Sigmoid colon (tissue), 7 donors: ENCODE data around the gene CAMK4. TPM values are rescaled to one million over a fixed set of nuclear protein-coding genes. Genes with fewer than 3 reads are reported as not detected.
"Not testable (repeated sequence)": the region's sequence is repeated elsewhere in the genome, so short reads cannot be mapped to it uniquely, and the experiment has no call there.

ENCODE experiments used
- DNase-seq: peaks from one replicate; pipeline ENCODE4 v3.0.0-alpha.2; 2019
- H3K27ac ChIP-seq, 4 donors: fragments of 200-600 bp; sonication (generic); one replicate each; pipeline ENCODE4 v1.5.1; 2016 to 2019; ENCODE audit warnings: mild to moderate bottlenecking in 1 of 4
- H3K27me3 ChIP-seq, 3 donors: fragments of 200-600 bp; sonication (generic); one replicate each; pipeline ENCODE4 v1.5.1; 2019; ENCODE audit warnings: mild to moderate bottlenecking in 1 of 3
- H3K36me3 ChIP-seq, 4 donors: fragments of 200-600 bp; sonication (generic); one replicate each; pipeline ENCODE4 v1.5.1; 2016 to 2019
- H3K4me1 ChIP-seq, 4 donors: fragments of 200-600 bp; sonication (generic); one replicate each; pipeline ENCODE4 v1.5.1; 2017 to 2019
- H3K4me3 ChIP-seq, 4 donors: fragments of 200-600 bp; sonication (generic); one replicate each; pipeline ENCODE4 v1.5.1; 2017 to 2019; ENCODE audit warnings: mild to moderate bottlenecking in 2 of 4, moderate library complexity in 1 of 4
- H3K9me3 ChIP-seq, 4 donors: fragments of 200-600 bp in 3 of 4; sonication (generic) in 3 of 4; one replicate each; pipeline versions ENCODE4 v1.5.1 to v1.6.1; 2013 to 2019
- EP300 ChIP-seq, 4 donors: sonication (generic); formaldehyde crosslinking; IDR thresholded peaks; one replicate each; pipeline ENCODE4 v1.6.1; 2017; ENCODE audit warnings: antibody characterized with exemption in 4 of 4
- POLR2A ChIP-seq, 2 donors: fragments of 450-650 bp; IDR thresholded peaks; one replicate each; pipeline ENCODE4 v1.6.1; 2016; ENCODE audit warnings: antibody characterized with exemption in 2 of 2, mild to moderate bottlenecking in 2 of 2, moderate library complexity in 2 of 2
- POLR2AphosphoS5 ChIP-seq, 4 donors: sonication (generic); formaldehyde crosslinking; IDR thresholded peaks; one replicate each; pipeline ENCODE4 v1.6.1; 2017; ENCODE audit warnings: antibody characterized with exemption in 4 of 4
- WGBS, 2 donors: extraction: QIAGEN DNeasy Blood & Tissue Kit; methylation state at CpG; one replicate each; pipeline ENCODE4 v1.1.7; 2013; 5-methylcytosine and 5-hydroxymethylcytosine counted together
- intact Hi-C: fragments of 100-400 bp; cut with DNase I; formaldehyde crosslinking; loops from one replicate; pipeline ENCODE4 v1.15.1; 2023
- polyA plus RNA-seq, 3 donors: library from polyadenylated mRNA; stranded (reverse); fragments of 200-250 nt; gene quantifications; one replicate each; pipeline ENCODE4 v1.2.3, GENCODE V29; 2013
- total RNA-seq, 4 donors: library from RNA; depleted of rRNA; stranded (reverse); fragments of >200 nt; gene quantifications; one replicate each; pipeline ENCODE4 v1.1.0, GENCODE V29; 2016
- TF ChIP-seq, protein P1 (sequence below), 4 experiments: fragments of 450-650 bp in 3 of 4; fragments of 200-600 bp in 1 of 4; IDR thresholded peaks; one replicate each; pipeline ENCODE4 v1.5.1; 2016 to 2019; ENCODE audit warnings: antibody characterized with exemption in 4 of 4, mild to moderate bottlenecking in 3 of 4, moderate library complexity in 2 of 4
- donor health status: healthy with polysubstance abuse.
- donor health status: Bipolar disorder and iron deficiency.
- donor health status: healthy.

CAMK4 gene
- total and polyA plus RNA-seq, 7 donors: 0.23 to 4.0 (median 2.3) TPM

DNA sequence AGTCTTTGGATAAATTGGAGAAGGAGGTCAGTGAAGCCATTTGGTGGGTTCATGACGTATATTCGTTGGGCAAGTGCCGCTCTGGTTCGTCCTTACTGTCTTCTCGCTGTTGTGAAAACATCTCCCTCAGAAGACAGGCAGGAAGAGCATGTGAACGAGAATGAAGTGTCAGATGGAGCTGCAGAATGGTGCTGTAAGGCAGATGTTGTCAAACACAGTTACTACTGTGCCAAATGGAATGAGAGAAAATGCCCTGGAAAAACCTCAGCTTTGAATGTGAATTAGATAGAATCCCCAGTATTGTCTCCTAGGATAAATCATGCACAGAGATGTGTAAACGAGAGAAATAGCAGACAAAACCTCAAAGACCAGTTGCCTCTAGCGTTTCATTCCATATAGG, 121.5 kb downstream of the CAMK4 start:
- no peak overlapping the region for H3K4me3 ChIP-seq
- 68 to 73% methylated on average over 8 of the region's 8 CpGs for WGBS, 2 donors
- intact Hi-C loops: no loop called here
- TF ChIP-seq POLR2A (IDR thresholded peaks at IDR 0.05) (no peak), POLR2AphosphoS5 (IDR thresholded peaks at IDR 0.05) (no peak), EP300 (IDR thresholded peaks at IDR 0.05) (no peak)
- TF ChIP-seq, protein P1, sequence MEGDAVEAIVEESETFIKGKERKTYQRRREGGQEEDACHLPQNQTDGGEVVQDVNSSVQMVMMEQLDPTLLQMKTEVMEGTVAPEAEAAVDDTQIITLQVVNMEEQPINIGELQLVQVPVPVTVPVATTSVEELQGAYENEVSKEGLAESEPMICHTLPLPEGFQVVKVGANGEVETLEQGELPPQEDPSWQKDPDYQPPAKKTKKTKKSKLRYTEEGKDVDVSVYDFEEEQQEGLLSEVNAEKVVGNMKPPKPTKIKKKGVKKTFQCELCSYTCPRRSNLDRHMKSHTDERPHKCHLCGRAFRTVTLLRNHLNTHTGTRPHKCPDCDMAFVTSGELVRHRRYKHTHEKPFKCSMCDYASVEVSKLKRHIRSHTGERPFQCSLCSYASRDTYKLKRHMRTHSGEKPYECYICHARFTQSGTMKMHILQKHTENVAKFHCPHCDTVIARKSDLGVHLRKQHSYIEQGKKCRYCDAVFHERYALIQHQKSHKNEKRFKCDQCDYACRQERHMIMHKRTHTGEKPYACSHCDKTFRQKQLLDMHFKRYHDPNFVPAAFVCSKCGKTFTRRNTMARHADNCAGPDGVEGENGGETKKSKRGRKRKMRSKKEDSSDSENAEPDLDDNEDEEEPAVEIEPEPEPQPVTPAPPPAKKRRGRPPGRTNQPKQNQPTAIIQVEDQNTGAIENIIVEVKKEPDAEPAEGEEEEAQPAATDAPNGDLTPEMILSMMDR (IDR thresholded peaks at IDR 0.05): no peak
- no peak overlapping the region for H3K27ac ChIP-seq
- H3K27me3 ChIP-seq: no peaks in the 10 kb centered on the region
- H3K36me3 ChIP-seq: no peaks in the 10 kb centered on the region
- no peaks in the 10 kb centered on the region for H3K9me3 ChIP-seq
- no peak for DNase-seq
- H3K4me1 ChIP-seq: no peaks in the 10 kb centered on the region

DNA sequence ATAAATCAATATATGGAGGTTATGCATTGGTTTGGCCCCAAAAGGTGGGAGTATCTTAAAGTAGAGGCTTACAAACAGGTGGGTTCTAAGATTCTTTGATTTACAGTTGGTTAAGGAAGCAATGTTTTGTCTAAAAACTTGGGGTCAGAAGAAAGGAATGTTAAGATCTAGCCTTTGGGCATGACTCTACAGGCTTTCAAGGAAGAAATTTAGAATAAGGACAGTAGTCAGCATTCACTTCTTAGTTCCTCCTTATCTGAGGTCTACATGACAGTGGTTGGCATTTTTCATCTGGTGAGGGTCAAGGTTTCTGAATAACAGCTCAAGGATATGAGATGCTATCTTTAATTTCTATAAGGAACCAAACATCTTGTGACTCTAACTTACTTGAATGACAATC, 122.8 kb downstream of the CAMK4 start:
- no peaks in the 10 kb centered on the region for H3K4me1 ChIP-seq
- no peak for TF ChIP-seq POLR2A (IDR thresholded peaks at IDR 0.05)
- TF ChIP-seq, protein P1 (IDR thresholded peaks at IDR 0.05): no peak
- no peak for TF ChIP-seq EP300 (IDR thresholded peaks at IDR 0.05)
- TF ChIP-seq POLR2AphosphoS5 (IDR thresholded peaks at IDR 0.05): no peak
- intact Hi-C loops: no loop called here
- no peaks in the 10 kb centered on the region for H3K36me3 ChIP-seq
- no peak overlapping the region for H3K27ac ChIP-seq
- no peaks in the 10 kb centered on the region for H3K9me3 ChIP-seq
- no peak overlapping the region for H3K4me3 ChIP-seq
- no peaks in the 10 kb centered on the region for H3K27me3 ChIP-seq
- DNase-seq: no peak

DNA sequence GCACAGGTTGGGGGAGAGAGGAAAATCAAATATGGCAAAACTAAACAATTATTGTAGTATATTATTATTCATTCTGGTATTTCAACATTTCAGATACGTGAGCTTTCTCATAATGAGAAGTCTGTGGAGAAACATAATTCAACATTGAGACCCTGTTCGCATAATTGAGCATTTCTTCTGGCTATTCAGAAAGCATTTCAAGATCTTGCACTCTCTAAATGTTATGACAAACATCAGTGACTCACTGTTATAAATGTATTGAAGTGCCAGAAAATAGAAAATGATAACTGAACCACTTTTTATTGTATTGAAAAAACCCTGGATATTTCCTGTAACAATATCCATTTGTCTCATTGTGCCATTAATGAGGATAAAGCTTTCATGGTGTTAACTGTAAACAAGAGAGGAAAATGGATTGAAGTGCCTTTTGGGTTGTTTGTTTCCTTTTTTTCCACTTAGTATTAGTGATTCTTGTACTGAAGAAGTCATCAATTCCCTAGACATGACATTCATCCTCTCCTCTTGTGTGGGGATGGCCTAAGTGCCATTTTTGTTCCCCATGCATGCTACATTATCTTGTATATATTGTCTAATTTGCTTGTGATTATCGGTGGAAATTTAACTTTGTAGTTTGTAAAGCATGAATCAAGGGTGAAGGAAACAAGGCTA, 124.6 kb downstream of the CAMK4 start:
- Histone ChIP-seq H3K4me3 (no peak overlapping the region), H3K27ac (no peak overlapping the region), H3K4me1 (no peaks in the 10 kb centered on the region), H3K27me3 (no peaks in the 10 kb centered on the region), H3K9me3 (no peaks in the 10 kb centered on the region), H3K36me3 (no peaks in the 10 kb centered on the region)
- TF ChIP-seq POLR2AphosphoS5 (IDR thresholded peaks at IDR 0.05) (no peak), POLR2A (IDR thresholded peaks at IDR 0.05) (no peak), EP300 (IDR thresholded peaks at IDR 0.05) (no peak)
- TF ChIP-seq, protein P1 (IDR thresholded peaks at IDR 0.05): no peak
- intact Hi-C loops: no loop called here
- DNase-seq: no peak
- 71 to 80% methylated on average over 3 of the region's 3 CpGs for WGBS, 2 donors

DNA sequence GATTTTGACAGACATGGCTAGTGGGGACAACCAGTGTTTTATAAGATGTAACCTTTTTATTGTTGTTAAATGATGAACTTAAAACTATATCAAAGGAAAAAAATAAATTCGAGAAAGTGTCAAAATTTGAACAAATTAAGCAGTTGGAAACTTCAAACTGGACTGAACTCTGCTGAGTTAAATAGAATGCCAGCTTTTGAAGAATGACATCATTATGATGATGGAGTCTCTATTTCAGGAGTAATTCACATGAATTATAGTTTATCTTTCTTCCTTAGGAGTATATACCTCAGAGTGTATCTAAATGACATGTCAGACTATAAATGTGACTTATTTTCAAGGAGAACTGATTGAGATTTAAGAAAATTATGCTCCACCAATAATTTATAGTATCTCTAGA, 125.2 kb downstream of the CAMK4 start:
- Histone ChIP-seq H3K4me3 (no peak overlapping the region), H3K36me3 (no peaks in the 10 kb centered on the region), H3K9me3 (no peaks in the 10 kb centered on the region), H3K27ac (no peak overlapping the region), H3K4me1 (no peaks in the 10 kb centered on the region), H3K27me3 (no peaks in the 10 kb centered on the region)
- 60 to 81% methylated on average over 1 of the region's 1 CpG for WGBS, 2 donors
- DNase-seq: no peak
- intact Hi-C loops: no loop called here
- TF ChIP-seq POLR2AphosphoS5 (IDR thresholded peaks at IDR 0.05) (no peak), POLR2A (IDR thresholded peaks at IDR 0.05) (no peak), EP300 (IDR thresholded peaks at IDR 0.05) (no peak)
- TF ChIP-seq, protein P1 (IDR thresholded peaks at IDR 0.05): no peak

DNA sequence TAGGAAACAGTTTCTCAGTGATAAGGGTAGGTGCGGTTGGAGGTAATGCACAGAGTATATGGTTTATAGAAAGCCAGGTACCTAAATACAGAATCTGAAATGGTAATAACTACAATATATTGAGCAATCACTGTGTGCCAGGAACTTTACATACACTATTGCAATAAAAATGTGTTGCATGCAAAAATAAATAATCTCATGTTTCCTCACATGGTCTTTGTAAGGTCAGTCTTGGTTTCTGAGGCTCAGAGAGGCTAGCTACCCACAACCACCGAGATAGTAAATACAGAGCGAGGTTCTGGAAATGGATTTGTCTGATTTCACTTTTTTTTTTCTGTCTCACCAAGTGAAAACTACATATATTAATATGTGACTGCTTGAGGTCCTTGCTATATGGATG, 128.9 kb downstream of the CAMK4 start:
- H3K4me3 ChIP-seq: no peak overlapping the region
- 74 to 84% methylated on average over 3 of the region's 3 CpGs for WGBS, 2 donors
- DNase-seq: no peak
- intact Hi-C loops: no loop called here
- TF ChIP-seq POLR2A (IDR thresholded peaks at IDR 0.05) (no peak), POLR2AphosphoS5 (IDR thresholded peaks at IDR 0.05) (no peak), EP300 (IDR thresholded peaks at IDR 0.05) (no peak)
- TF ChIP-seq, protein P1 (IDR thresholded peaks at IDR 0.05): no peak
- H3K36me3 ChIP-seq: no peaks in the 10 kb centered on the region
- H3K4me1 ChIP-seq: no peaks in the 10 kb centered on the region
- no peaks in the 10 kb centered on the region for H3K27me3 ChIP-seq
- H3K27ac ChIP-seq: no peak overlapping the region
- no peaks in the 10 kb centered on the region for H3K9me3 ChIP-seq

DNA sequence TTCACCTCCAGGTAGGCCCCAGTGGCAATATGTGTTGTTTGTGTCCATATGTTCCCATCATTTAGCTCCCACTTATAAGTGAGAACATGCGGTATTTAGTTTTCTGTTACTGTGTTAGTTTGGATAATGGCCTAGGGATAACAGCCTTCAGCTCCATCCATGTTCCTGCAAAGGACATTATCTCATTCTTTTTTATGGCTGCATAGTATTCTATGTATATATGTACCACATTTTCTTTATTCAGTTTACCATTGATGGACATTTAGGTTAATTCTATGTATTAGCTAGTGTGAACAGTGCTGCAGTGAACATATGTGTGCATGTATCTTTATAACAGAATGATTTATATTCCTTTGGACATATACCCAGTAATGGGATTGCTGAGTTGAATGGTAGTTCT, 134.5 kb downstream of the CAMK4 start:
- intact Hi-C loops, H3K4me3 ChIP-seq, H3K27me3 ChIP-seq, H3K36me3 ChIP-seq, DNase-seq, H3K27ac ChIP-seq, H3K4me1 ChIP-seq, H3K9me3 ChIP-seq: not testable (repeated sequence)
- WGBS, 2 donors: 0 to 2% methylated on average over 1 of the region's 1 CpG
